Muscle of back (tissue), 11 donors: ENCODE measurements around the gene PLD3. TPM values are rescaled to one million over a fixed set of nuclear protein-coding genes. Genes with fewer than 3 reads are reported as not detected.

Experiments used
- DNase-seq, 3 donors: peaks; one replicate each; pipeline versions ENCODE4 v3.0.0 to v3.0.0-alpha.2; 2013
- polyA plus RNA-seq, 10 donors: library from polyadenylated mRNA; unstranded; fragments of 120-200 nt; gene quantifications; one replicate each; pipeline ENCODE4 v1.2.1, GENCODE V29; 2013; ENCODE audit not compliant: insufficient read length in 10 of 10

Gene PLD3
- polyA plus RNA-seq, 10 donors, result 169 to 268 (median 209) TPM

DNA sequence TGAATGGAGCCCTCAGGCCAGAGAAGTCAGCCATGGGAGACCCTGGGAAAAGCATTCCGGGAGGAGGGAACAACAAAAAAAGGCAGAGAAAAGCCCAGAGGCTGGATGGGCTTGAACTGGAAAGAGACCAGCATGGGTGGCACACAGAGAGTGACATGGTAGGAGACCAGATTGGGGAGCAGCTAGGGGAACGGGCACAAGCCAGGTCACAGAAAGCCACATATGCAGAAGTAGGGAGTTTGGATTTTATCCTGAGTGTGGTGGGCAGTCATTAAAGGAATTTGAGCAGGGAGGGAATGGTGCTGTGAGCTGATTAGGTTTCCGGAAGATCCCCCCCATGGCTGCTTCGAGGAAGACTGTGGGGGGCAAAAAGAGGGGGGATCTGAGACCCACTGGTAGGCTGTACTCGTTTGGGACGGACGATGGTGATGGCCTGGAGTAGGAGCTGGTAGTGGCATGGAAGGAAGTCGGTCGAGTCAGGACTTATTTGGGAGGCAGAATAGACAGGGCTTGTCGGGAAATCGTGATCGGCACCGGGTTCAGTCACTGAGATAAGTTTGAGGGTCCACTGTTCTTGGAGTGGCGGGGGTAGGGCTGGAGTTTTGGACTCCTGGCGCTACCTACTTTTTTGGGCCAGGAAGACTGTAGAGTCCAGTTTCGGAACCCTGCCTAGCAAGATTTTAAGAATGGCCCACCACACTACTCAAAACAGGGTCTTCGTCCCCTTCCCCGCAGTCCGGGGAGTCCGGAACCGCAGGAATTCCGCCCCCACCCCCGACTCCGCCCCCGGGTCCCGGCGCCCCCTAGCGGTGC is 76.3 kb downstream of the PLD3 start:
- DNase-seq, result peak in 1 of 3 donors; percentile 66

DNA sequence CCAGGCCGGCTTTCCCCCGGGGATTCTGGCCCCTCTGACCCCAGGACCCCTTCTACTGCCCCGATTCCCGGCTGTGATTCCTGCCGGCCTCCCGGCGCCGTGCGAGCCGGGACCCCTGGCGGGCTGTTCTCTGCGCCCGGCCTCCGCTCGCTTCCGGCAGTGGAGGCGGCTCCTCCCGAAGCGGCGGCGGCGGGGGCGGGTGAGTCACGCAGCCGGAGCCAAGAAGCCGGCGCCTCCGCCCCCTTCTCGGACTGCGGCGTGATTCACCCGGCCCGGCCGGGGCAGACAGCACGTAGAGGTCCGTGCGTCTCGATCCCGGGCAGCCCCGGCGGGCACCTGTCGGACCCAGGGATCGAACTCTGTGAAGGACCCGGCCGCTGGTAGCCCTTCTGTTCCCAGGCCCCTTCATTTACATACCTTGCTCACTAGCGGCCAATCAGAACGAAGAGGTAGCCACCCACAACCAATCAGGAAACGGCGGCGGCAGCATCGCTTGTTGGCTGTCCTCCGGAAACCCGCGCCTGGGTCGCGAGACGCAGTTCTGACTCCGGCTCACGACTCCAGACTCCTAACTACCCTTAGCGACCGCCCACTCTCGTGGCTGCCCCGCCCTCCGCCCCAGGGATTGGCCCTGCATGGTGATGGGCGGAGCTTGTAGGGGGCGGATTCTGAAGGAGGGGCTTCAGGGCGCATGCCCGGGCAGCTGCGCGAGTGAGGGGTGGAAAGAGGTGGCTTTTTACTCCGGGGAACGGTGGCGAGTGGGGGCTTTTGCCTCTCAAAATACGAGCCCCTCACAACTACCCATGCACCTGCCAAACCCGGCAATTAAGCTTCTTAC is 77.2 kb downstream of the PLD3 start, which contains the start of gene SERTAD1:
Gene SERTAD1 (minus strand): TSS at position 543 of the 838 bp plus-strand sequence. CDS start 2,446 bp downstream, outside the sequence.
- DNase-seq, result peak; percentile 99 to 100 (median 99)

Other genes starting within 250 kb of the PLD3 start
- gene MAP3K10, start 157.3 kb upstream of the PLD3 start, polyA plus RNA-seq, result 10 to 100 TPM in 3 of 10 donors, 1 to 10 TPM in 7; 6.0 to 12.5 (median 9.3) TPM
- under 1 TPM in 5 of 10 donors, not detected in 5; 0.05 to 0.27 (median 0.14) TPM for gene TTC9B, start 130.3 kb upstream of the PLD3 start, polyA plus RNA-seq
- under 1 TPM in 9 of 10 donors, not detected in 1; 0.19 to 0.47 (median 0.34) TPM for gene CCNP, start 122.0 kb upstream of the PLD3 start, polyA plus RNA-seq
- gene AKT2, start 63.4 kb upstream of the PLD3 start, polyA plus RNA-seq, result 100 to 1,000 TPM; 136 to 204 (median 166) TPM
- gene C19orf47, start 298 bp upstream of the PLD3 start, polyA plus RNA-seq, result 10 to 100 TPM; 44.0 to 71.9 (median 60.8) TPM
- gene HIPK4, start 41.5 kb downstream of the PLD3 start, polyA plus RNA-seq, result 1 to 10 TPM in 9 of 10 donors, under 1 TPM in 1; 0.68 to 1.7 (median 1.4) TPM
- 1 to 10 TPM; 6.0 to 9.0 (median 7.5) TPM for gene PRX, start 64.7 kb downstream of the PLD3 start, polyA plus RNA-seq
- 1 to 10 TPM; 4.2 to 7.7 (median 6.2) TPM for gene SERTAD1, start 77.3 kb downstream of the PLD3 start, polyA plus RNA-seq
- gene SERTAD3, start 95.6 kb downstream of the PLD3 start, polyA plus RNA-seq, result 10 to 100 TPM; 37.2 to 55.1 (median 50.9) TPM
- 10 to 100 TPM; 26.1 to 55.4 (median 32.3) TPM for gene BLVRB, start 117.0 kb downstream of the PLD3 start, polyA plus RNA-seq
- gene SPTBN4, start 118.3 kb downstream of the PLD3 start, polyA plus RNA-seq, result under 1 TPM; 0.25 to 0.81 (median 0.49) TPM
- 10 to 100 TPM; 14.7 to 31.7 (median 19.0) TPM for gene SHKBP1, start 228.2 kb downstream of the PLD3 start, polyA plus RNA-seq